OCI-LY7 (cell line): Measurements from ENCODE around the gene CPNE4. TPM values are rescaled to one million over a fixed set of nuclear protein-coding genes. Genes with fewer than 3 reads are reported as not detected.
"Not testable (repeated sequence)": the region's sequence is repeated elsewhere in the genome, so short reads cannot be mapped to it uniquely, and the experiment has no call there.

Experiments
- BruUV-seq: library from RNA; stranded (reverse); fragments of 400-500 nt; replicated peaks from 2 replicates; lab custom pipeline; 2021; lab: Mats Ljungman, UMichigan
- CTCF ChIA-PET: fragments of 300-600 bp; sonication (Branson Sonifier 250); formaldehyde crosslinking; loops from one replicate; lab custom pipeline; 2022; ENCODE audit warnings: antibody characterized with exemption; ENCODE audit not compliant: unreplicated experiment; lab: Charles Lee
- POLR2A ChIA-PET: fragments of 300-600 bp; sonication (Branson Sonifier 250); formaldehyde crosslinking; loops from one replicate; lab custom pipeline; 2022; ENCODE audit warnings: antibody characterized with exemption; lab: Charles Lee
- DNase-seq: peaks from one replicate; pipeline ENCODE4 v3.0.0-alpha.2; 2015; ENCODE audit warnings: low spot score
- H2AFZ ChIP-seq: fragments of 200-600 bp; sonication (generic), shearing (Covaris generic); 2 replicates; pipeline ENCODE4 v1.6.1; 2014; ENCODE audit warnings: mild to moderate bottlenecking, antibody characterized with exemption, low read length, moderate library complexity
- H3K27ac ChIP-seq: fragments of 200-600 bp; sonication (generic); 2 replicates; pipeline ENCODE4 v1.5.1; 2014; ENCODE audit warnings: mixed run types, low read depth, mild to moderate bottlenecking, moderate library complexity, low read length, inconsistent platforms; ENCODE audit not compliant: poor library complexity, severe bottlenecking
- H3K36me3 ChIP-seq: fragments of 200-600 bp; sonication (generic); 2 replicates; pipeline ENCODE4 v1.6.1; 2014; ENCODE audit warnings: mild to moderate bottlenecking, antibody characterized with exemption, low read length, moderate library complexity, mixed read lengths; ENCODE audit not compliant: insufficient read depth
- H3K4me1 ChIP-seq: fragments of 200-600 bp; sonication (generic); 2 replicates; pipeline ENCODE4 v1.5.1; 2014; ENCODE audit warnings: mild to moderate bottlenecking, low read length; ENCODE audit not compliant: insufficient read depth, poor library complexity, severe bottlenecking
- H3K4me2 ChIP-seq: fragments of 200-600 bp; sonication (generic); 2 replicates; pipeline ENCODE4 v1.6.1; 2014; ENCODE audit warnings: mild to moderate bottlenecking, low read length
- H3K4me3 ChIP-seq: fragments of 200-600 bp; sonication (generic); 2 replicates; pipeline ENCODE4 v1.5.1; 2014; ENCODE audit warnings: mild to moderate bottlenecking, low read depth, low read length; ENCODE audit not compliant: poor library complexity, severe bottlenecking
- H3K79me2 ChIP-seq: fragments of 200-600 bp; sonication (generic); 2 replicates; pipeline ENCODE4 v1.6.1; 2016; ENCODE audit warnings: low read depth, mild to moderate bottlenecking, low read length, moderate library complexity, mixed read lengths; ENCODE audit not compliant: insufficient read depth
- H3K9me2 ChIP-seq: fragments of 200-600 bp; sonication (generic); 2 replicates; pipeline ENCODE4 v1.6.1; 2016; ENCODE audit warnings: mild to moderate bottlenecking, low read length, mixed read lengths; ENCODE audit not compliant: insufficient read depth
- H3K9me3 ChIP-seq: fragments of 200-600 bp; sonication (generic); 2 replicates; pipeline ENCODE4 v1.6.1; 2014; ENCODE audit warnings: mild to moderate bottlenecking, mixed run types, low read length, mixed read lengths
- H4K20me1 ChIP-seq: fragments of 200-600 bp; sonication (generic); 2 replicates; pipeline ENCODE4 v1.6.1; 2014; ENCODE audit warnings: mild to moderate bottlenecking, antibody characterized with exemption, low read length, moderate library complexity, mixed read lengths; ENCODE audit not compliant: insufficient read depth
- EZH2phosphoT487 ChIP-seq: fragments of 200-600 bp; sonication (generic); IDR thresholded peaks from 2 replicates; pipeline ENCODE4 v1.6.1; 2018; ENCODE audit warnings: low read depth, borderline replicate concordance, mild to moderate bottlenecking, mixed run types, antibody characterized with exemption, low read length, moderate library complexity, mixed read lengths
- intact Hi-C: fragments of 100-400 bp; cut with micrococcal nuclease; formaldehyde crosslinking; loops from one replicate; pipeline ENCODE4 v1.10.0; 2022; ENCODE audit not compliant: unreplicated experiment
- total RNA-seq, 2 experiments: library from RNA; depleted of rRNA in 1 of 2; stranded (reverse); fragments of >200 nt in 1 of 2; shearing (Covaris generic) in 1 of 2; gene quantifications; 2 replicates each; pipeline ENCODE4 v1.2.3, GENCODE V29; 2014 to 2022
- TF ChIP-seq, protein P1 (sequence below): fragments of 200-600 bp; sonication (generic); conservative IDR thresholded peaks from 2 replicates; pipeline ENCODE4 v1.5.1; 2014; ENCODE audit warnings: mild to moderate bottlenecking, antibody characterized with exemption, low read length, moderate library complexity, mixed read lengths

The CPNE4 gene
- total RNA-seq, 2 experiments from 2014 or later: not detected

DNA sequence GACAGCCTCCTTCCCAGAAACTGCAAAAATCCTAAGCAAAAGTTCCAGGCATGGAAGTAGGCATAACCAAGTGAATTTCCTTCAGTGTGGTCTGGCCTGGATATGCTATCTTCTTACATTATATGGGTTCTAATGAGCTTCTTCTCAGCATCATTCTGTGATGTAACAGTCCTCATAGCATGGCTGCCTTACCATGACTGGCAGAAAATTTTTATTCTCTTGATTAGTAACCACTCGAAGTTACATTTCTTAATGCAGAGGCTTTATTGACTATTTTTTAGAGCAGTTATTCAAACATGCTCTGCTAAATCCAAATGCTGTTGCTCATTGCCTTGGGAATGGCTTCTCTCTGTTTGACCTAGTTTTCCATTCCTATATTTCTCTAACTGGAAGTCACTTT is 21.1 kb upstream of the CPNE4 start:
- no peaks in the 10 kb centered on the region for H3K9me3 ChIP-seq
- intact Hi-C loops: no loop called here
- H3K4me1 ChIP-seq: no peaks in the 10 kb centered on the region
- H3K9me2 ChIP-seq: no peaks in the 10 kb centered on the region
- no peak overlapping the region for H3K4me2 ChIP-seq
- ChIA-PET POLR2A (no interaction called here), CTCF (no interaction called here)
- no peak overlapping the region for H3K4me3 ChIP-seq
- H3K36me3 ChIP-seq: no peaks in the 10 kb centered on the region
- no peaks in the 10 kb centered on the region for H4K20me1 ChIP-seq
- no peak overlapping the region for H2AFZ ChIP-seq
- TF ChIP-seq EZH2phosphoT487: no peak
- TF ChIP-seq, protein P1, sequence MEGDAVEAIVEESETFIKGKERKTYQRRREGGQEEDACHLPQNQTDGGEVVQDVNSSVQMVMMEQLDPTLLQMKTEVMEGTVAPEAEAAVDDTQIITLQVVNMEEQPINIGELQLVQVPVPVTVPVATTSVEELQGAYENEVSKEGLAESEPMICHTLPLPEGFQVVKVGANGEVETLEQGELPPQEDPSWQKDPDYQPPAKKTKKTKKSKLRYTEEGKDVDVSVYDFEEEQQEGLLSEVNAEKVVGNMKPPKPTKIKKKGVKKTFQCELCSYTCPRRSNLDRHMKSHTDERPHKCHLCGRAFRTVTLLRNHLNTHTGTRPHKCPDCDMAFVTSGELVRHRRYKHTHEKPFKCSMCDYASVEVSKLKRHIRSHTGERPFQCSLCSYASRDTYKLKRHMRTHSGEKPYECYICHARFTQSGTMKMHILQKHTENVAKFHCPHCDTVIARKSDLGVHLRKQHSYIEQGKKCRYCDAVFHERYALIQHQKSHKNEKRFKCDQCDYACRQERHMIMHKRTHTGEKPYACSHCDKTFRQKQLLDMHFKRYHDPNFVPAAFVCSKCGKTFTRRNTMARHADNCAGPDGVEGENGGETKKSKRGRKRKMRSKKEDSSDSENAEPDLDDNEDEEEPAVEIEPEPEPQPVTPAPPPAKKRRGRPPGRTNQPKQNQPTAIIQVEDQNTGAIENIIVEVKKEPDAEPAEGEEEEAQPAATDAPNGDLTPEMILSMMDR: no peak
- H3K27ac ChIP-seq: no peak overlapping the region
- DNase-seq: no peak
- no TSS peak for BruUV-seq
- H3K79me2 ChIP-seq: no peaks in the 10 kb centered on the region

DNA sequence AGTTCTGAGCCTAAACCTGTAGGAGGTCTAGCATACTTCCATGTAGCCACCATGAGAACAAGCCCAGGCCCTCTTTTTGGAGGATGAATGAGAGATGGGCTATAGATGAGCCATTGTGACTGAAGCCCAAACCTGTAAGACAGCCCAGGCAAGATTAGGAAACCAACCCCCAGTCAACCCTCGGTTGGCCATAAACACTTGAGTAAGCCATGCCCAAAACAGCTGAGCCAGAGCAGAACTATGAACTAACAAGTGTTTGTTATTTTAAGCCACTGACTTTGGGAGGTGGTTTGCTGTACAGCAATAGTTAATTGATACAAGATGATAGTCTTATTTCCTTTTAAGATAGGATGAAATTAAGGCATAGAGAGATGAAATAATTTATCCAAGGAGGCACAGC is 12.4 kb upstream of the CPNE4 start:
- no peak overlapping the region for H3K27ac ChIP-seq
- ChIA-PET CTCF (no interaction called here), POLR2A (interaction anchor here (0.6 kb wide), 1 partner anchor 1784 kb away, joined by 3 read pairs; no protein-coding TSS in a partner anchor)
- H3K9me2 ChIP-seq: no peaks in the 10 kb centered on the region
- H4K20me1 ChIP-seq: no peaks in the 10 kb centered on the region
- H3K4me3 ChIP-seq: no peak overlapping the region
- DNase-seq: no peak
- TF ChIP-seq, protein P1: no peak
- no peak for TF ChIP-seq EZH2phosphoT487
- H2AFZ ChIP-seq: no peak overlapping the region
- H3K9me3 ChIP-seq: no peaks in the 10 kb centered on the region
- no peaks in the 10 kb centered on the region for H3K4me1 ChIP-seq
- H3K79me2 ChIP-seq: no peaks in the 10 kb centered on the region
- intact Hi-C loops: no loop called here
- no TSS peak for BruUV-seq
- no peak overlapping the region for H3K4me2 ChIP-seq
- H3K36me3 ChIP-seq: no peaks in the 10 kb centered on the region

DNA sequence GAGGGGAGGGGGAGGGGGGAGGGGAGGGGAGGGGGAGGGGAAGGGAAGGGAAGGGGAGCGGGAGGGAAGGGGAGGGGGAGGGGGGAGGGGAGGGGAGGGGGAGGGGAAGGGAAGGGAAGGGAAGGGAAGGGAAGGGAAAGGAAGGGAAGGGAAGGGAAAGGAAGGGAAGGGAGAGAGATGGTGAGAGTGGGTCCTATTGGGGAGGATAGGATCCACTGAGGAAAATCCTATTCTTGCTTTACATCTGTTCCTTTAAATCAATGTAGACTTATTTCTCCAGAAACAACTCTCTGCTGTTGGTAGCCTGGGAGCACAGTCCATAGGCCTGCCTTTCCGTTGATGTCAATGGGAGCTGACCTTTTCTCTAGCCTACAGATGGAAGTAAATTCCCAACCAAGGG is 10.1 kb upstream of the CPNE4 start:
- CTCF ChIA-PET, BruUV-seq, H3K79me2 ChIP-seq, H3K27ac ChIP-seq, intact Hi-C loops, POLR2A ChIA-PET, DNase-seq, H3K4me2 ChIP-seq, H2AFZ ChIP-seq, H4K20me1 ChIP-seq, H3K9me3 ChIP-seq, H3K9me2 ChIP-seq, H3K4me1 ChIP-seq, H3K36me3 ChIP-seq, H3K4me3 ChIP-seq: not testable (repeated sequence)
